HepG2 (cell line): Measurements from ENCODE around the gene BEAN1. TPM values are rescaled to one million over a fixed set of nuclear protein-coding genes. Genes with fewer than 3 reads are reported as not detected.

Source experiments
- BATF2 ChIP-seq: sonication (generic); formaldehyde crosslinking; IDR thresholded peaks from 2 replicates; pipeline ENCODE4 v1.8.0; 2022; ENCODE audit warnings: mild to moderate bottlenecking, missing genetic modification reagents, moderate library complexity
- GFI1 ChIP-seq: sonication (generic); formaldehyde crosslinking; IDR thresholded peaks from 2 replicates; pipeline ENCODE4 v1.5.0; 2020; ENCODE audit warnings: missing genetic modification reagents, mild to moderate bottlenecking, borderline replicate concordance
- HDAC1 ChIP-seq: sonication (generic); formaldehyde crosslinking; IDR thresholded peaks from 2 replicates; pipeline ENCODE4 v1.5.1; 2020; ENCODE audit warnings: mild to moderate bottlenecking, missing genetic modification reagents
- IKZF5 ChIP-seq: IDR thresholded peaks from 2 replicates; pipeline ENCODE4 v1.6.1; 2018; ENCODE audit warnings: missing genetic modification reagents, mild to moderate bottlenecking, missing compliant biosample characterization
- KDM4B ChIP-seq: sonication (generic); formaldehyde crosslinking; IDR thresholded peaks from 2 replicates; pipeline ENCODE4 v1.4.0; 2020; ENCODE audit warnings: missing genetic modification reagents
- KMT2B ChIP-seq: IDR thresholded peaks from 2 replicates; pipeline ENCODE4 v1.6.1; 2016; ENCODE audit warnings: missing genetic modification reagents, missing compliant biosample characterization
- MNT ChIP-seq: fragments of 450-650 bp; IDR thresholded peaks from 2 replicates; pipeline ENCODE4 v1.6.1; 2016
- MTA3 ChIP-seq: sonication (generic); formaldehyde crosslinking; IDR thresholded peaks from 2 replicates; pipeline ENCODE4 v1.4.0; 2020; ENCODE audit warnings: missing genetic modification reagents
- MTF2 ChIP-seq: sonication (generic); formaldehyde crosslinking; IDR thresholded peaks from 2 replicates; pipeline ENCODE4 v1.5.0; 2020; ENCODE audit warnings: missing genetic modification reagents, borderline replicate concordance
- THYN1 ChIP-seq: sonication (generic); formaldehyde crosslinking; IDR thresholded peaks from 2 replicates; pipeline ENCODE4 v1.8.1; 2023; ENCODE audit warnings: low read depth, mild to moderate bottlenecking, moderate library complexity, missing genetic modification reagents, borderline replicate concordance
- TRIM24 ChIP-seq: sonication (generic); formaldehyde crosslinking; IDR thresholded peaks from 2 replicates; pipeline ENCODE4 v1.8.0; 2022; ENCODE audit warnings: mild to moderate bottlenecking, missing genetic modification reagents
- ZNF318 ChIP-seq: sonication (generic); formaldehyde crosslinking; IDR thresholded peaks from 2 replicates; pipeline ENCODE4 v1.4.0; 2020; ENCODE audit warnings: mild to moderate bottlenecking, missing genetic modification reagents
- ZNF563 ChIP-seq: sonication (generic); formaldehyde crosslinking; IDR thresholded peaks from 2 replicates; pipeline ENCODE4 v1.8.0; 2022; ENCODE audit warnings: mild to moderate bottlenecking, moderate library complexity, missing genetic modification reagents
- ZNF660 ChIP-seq: sonication (generic); formaldehyde crosslinking; IDR thresholded peaks from 2 replicates; pipeline ENCODE4 v1.5.1; 2020; ENCODE audit warnings: mild to moderate bottlenecking, low read depth, missing genetic modification reagents, borderline replicate concordance
- ZNF737 ChIP-seq: sonication (generic); formaldehyde crosslinking; IDR thresholded peaks from 2 replicates; pipeline ENCODE4 v1.5.0; 2020; ENCODE audit warnings: missing genetic modification reagents, mild to moderate bottlenecking, borderline replicate concordance
- ZNF740 ChIP-seq: sonication (generic); formaldehyde crosslinking; IDR thresholded peaks from 2 replicates; pipeline ENCODE4 v1.4.0; 2020; ENCODE audit warnings: missing genetic modification reagents
- ZNF841 ChIP-seq: sonication (generic); formaldehyde crosslinking; IDR thresholded peaks from 2 replicates; pipeline ENCODE4 v1.8.1; 2023; ENCODE audit warnings: missing genetic modification reagents, borderline replicate concordance
- polyA plus RNA-seq, 8 experiments: library from polyadenylated mRNA; depleted of rRNA in 3 of 8; stranded (reverse) in 7 of 8; unstranded in 1 of 8; fragments of >200 nt; fragmentation: Illumina TruSeq in 4 of 8; extraction: Trizol in 4 of 8; gene quantifications; 2 replicates each; pipeline versions ENCODE4 v1.2.1 to v1.2.3, GENCODE V29; 2011 to 2016; ENCODE audit warnings: low read depth in 4 of 8, missing spikeins in 1 of 8, mixed read lengths in 1 of 8; ENCODE audit not compliant: insufficient read depth in 1 of 8
- total RNA-seq, 5 experiments: library from RNA; depleted of rRNA; stranded (reverse); fragments of >200 nt; fragmentation: Illumina TruSeq; extraction: Trizol; gene quantifications; 2 replicates each; pipeline ENCODE4 v1.2.3, GENCODE V29; 2016; ENCODE audit warnings: low read depth in 1 of 5

The BEAN1 gene
- total and polyA plus RNA-seq, 2 of the 13 experiments (the other 11 are each of a cell fraction or from before 2014, with no cell fraction given): 0.53 to 1.4 TPM

GRCh38 chr16:66483689-66484452 lies 56.8 kb downstream of the BEAN1 start (continued):
- TF ChIP-seq ZNF318: 0 out of 2 replicates have a peak, but pooled peaks have one; percentile 58
- peak; percentile 63; the same call in 1 of the 2 replicates for TF ChIP-seq IKZF5 (CRISPR knock-in tag)
- no peak for TF ChIP-seq ZNF737 (CRISPR knock-in tag)
- TF ChIP-seq MTF2 (CRISPR knock-in tag): peak; percentile 27; the same call in 1 of the 2 replicates
- TF ChIP-seq TRIM24 (CRISPR knock-in tag): no peak
- TF ChIP-seq GFI1 (CRISPR knock-in tag): no peak
- TF ChIP-seq MNT: no peak
- TF ChIP-seq KDM4B: 0 out of 2 replicates have a peak, but pooled peaks have one; percentile 56
- TF ChIP-seq KMT2B: no peak
- TF ChIP-seq THYN1 (CRISPR knock-in tag): no peak
- TF ChIP-seq MTA3 (CRISPR knock-in tag): no peak
- no peak for TF ChIP-seq HDAC1
- peak; percentile 100 for TF ChIP-seq ZNF740 (CRISPR knock-in tag)
- TF ChIP-seq BATF2 (CRISPR knock-in tag): no peak
- no peak for TF ChIP-seq ZNF660 (CRISPR knock-in tag)
- no peak for TF ChIP-seq ZNF841 (CRISPR knock-in tag)
- TF ChIP-seq ZNF563 (CRISPR knock-in tag): no peak
